ACC112 (cell line): ENCODE measurements around the gene ADGRE3.

Source experiments
- H2AFZ ChIP-seq: fragments of 200-600 bp; sonication (generic); one replicate; pipeline ENCODE4 v1.6.0; 2017; ENCODE audit warnings: antibody characterized with exemption, low read length; ENCODE audit not compliant: unreplicated experiment
- H3K27ac ChIP-seq: fragments of 200-600 bp; sonication (generic); 2 replicates; pipeline ENCODE4 v1.5.1; 2014; ENCODE audit warnings: low read depth, mild to moderate bottlenecking, antibody characterized with exemption, low read length, moderate library complexity
- H3K27me3 ChIP-seq: fragments of 200-600 bp; sonication (generic); 2 replicates; pipeline ENCODE4 v1.6.1; 2014; ENCODE audit warnings: mild to moderate bottlenecking, antibody characterized with exemption, low read length, moderate library complexity, mixed read lengths; ENCODE audit not compliant: insufficient read depth
- H3K36me3 ChIP-seq: fragments of 200-600 bp; sonication (generic); 2 replicates; pipeline ENCODE4 v1.6.1; 2016; ENCODE audit warnings: mild to moderate bottlenecking, antibody characterized with exemption, low read length, moderate library complexity, mixed read lengths; ENCODE audit not compliant: insufficient read depth
- H3K4me1 ChIP-seq: fragments of 200-600 bp; sonication (generic); one replicate; pipeline ENCODE4 v1.6.1; 2016; ENCODE audit warnings: low read length, mixed read lengths; ENCODE audit not compliant: insufficient read depth, unreplicated experiment, control insufficient read depth
- H3K4me3 ChIP-seq: fragments of 200-600 bp; sonication (generic); 2 replicates; pipeline ENCODE4 v1.5.1; 2014; ENCODE audit warnings: mild to moderate bottlenecking, low read depth, low read length
- H3K79me2 ChIP-seq: fragments of 200-600 bp; sonication (generic); one replicate; pipeline ENCODE4 v1.6.0; 2016; ENCODE audit warnings: low read length; ENCODE audit not compliant: control insufficient read depth, unreplicated experiment, insufficient read depth

ADGRE3 gene, protein sequence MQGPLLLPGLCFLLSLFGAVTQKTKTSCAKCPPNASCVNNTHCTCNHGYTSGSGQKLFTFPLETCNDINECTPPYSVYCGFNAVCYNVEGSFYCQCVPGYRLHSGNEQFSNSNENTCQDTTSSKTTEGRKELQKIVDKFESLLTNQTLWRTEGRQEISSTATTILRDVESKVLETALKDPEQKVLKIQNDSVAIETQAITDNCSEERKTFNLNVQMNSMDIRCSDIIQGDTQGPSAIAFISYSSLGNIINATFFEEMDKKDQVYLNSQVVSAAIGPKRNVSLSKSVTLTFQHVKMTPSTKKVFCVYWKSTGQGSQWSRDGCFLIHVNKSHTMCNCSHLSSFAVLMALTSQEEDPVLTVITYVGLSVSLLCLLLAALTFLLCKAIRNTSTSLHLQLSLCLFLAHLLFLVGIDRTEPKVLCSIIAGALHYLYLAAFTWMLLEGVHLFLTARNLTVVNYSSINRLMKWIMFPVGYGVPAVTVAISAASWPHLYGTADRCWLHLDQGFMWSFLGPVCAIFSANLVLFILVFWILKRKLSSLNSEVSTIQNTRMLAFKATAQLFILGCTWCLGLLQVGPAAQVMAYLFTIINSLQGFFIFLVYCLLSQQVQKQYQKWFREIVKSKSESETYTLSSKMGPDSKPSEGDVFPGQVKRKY

DNA sequence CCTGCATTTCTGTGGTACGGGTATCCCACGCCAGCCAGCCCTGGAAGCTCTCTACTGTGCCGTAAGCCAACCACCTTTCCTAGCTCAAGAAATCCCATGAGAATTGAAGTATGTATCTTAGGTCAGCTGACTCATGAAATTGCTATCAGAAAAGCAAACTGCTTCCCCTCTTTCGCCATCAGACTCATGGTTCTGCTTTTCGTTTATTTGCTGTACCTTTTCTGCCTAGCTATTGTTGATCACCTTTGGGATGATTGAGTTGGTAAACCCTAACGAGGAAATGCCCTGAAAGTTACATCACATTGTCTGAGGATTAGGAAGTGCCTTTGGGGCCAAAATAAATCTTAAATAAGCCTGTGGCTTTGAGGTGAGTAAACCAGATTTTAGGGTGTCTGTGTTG lies at the start of gene ADGRE3:
Gene ADGRE3, minus strand, starts transcription at position 81 of the 400 bp plus-strand sequence. Its CDS starts 74 bp downstream, at position 7.
- Histone ChIP-seq H3K36me3 (no peaks in the 10 kb centered on the region), H3K4me3 (no peak within 1 kb of the TSS; the same call in 1 of the 2 replicates), H2AFZ (no peak within 1 kb of the TSS), H3K27ac (no peak within 1 kb of the TSS), H3K27me3 (peaks cover 29% of the 10 kb centered on the region), H3K4me1 (peaks cover 5% of the 10 kb centered on the region), H3K79me2 (no peaks in the 10 kb centered on the region)

DNA sequence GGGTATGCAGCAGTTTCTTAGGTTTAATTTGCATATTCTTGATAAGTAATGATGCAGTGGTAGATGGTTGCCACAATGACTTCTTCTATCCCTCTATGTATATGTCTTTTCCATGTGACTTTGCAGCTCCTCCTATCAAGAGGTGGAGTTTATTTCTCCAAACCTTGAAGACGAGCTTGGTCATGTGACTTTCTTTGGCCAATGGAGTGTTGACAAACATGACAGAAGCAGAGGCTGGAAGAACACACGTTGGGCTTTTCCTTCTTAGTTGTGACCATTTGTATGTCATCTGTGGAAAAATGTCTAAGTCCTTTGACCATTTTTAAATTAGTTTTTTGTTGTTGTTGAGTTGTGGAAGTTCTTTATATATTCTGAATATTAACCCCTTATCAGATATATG lies 47.5 kb upstream of the ADGRE3 start:
- Histone ChIP-seq H3K4me3 (no peak overlapping the region), H3K27ac (no peak overlapping the region), H3K79me2 (no peaks in the 10 kb centered on the region), H3K36me3 (peaks cover 39% of the 10 kb centered on the region), H2AFZ (no peak overlapping the region), H3K4me1 (no peaks in the 10 kb centered on the region), H3K27me3 (no peaks in the 10 kb centered on the region)

DNA sequence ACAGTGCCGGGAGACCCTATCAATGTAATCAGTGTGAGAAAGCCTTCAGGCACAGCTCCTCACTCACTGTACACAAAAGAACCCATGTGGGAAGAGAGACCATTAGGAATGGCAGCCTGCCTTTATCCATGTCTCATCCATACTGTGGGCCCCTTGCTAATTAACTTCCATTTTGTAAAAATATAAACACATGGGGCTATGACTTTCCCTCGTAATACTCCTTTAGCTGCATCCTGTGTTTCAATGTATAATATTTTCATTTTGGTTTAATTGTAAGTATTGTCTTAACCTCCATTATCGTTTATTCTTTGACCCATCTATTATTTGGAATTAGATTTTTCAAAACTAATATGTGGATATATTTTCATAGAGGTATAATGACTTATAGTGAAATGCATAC lies 44.5 kb upstream of the ADGRE3 start:
- Histone ChIP-seq H3K79me2 (no peaks in the 10 kb centered on the region), H3K4me1 (no peaks in the 10 kb centered on the region), H2AFZ (no peak overlapping the region), H3K36me3 (peaks cover 55% of the 10 kb centered on the region), H3K4me3 (no peak overlapping the region), H3K27ac (no peak overlapping the region), H3K27me3 (no peaks in the 10 kb centered on the region)

DNA sequence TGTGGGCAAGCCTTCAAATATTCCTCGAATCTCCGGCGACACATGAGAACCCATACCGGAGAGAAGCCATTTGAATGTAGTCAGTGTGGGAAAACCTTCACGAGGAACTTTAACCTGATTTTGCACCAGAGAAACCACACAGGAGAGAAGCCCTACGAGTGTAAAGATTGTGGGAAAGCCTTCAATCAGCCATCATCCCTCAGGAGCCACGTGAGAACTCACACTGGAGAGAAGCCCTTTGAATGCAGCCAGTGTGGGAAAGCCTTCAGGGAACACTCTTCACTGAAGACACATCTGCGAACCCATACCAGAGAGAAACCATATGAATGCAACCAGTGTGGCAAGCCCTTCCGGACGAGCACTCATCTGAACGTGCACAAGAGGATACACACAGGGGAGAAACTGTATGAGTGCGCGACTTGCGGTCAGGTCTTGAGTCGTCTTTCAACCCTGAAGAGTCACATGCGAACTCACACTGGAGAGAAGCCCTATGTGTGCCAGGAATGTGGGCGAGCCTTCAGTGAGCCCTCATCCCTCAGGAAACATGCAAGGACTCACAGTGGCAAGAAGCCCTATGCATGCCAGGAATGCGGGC lies 44.0 kb upstream of the ADGRE3 start:
- no peak overlapping the region for H3K4me3 ChIP-seq

DNA sequence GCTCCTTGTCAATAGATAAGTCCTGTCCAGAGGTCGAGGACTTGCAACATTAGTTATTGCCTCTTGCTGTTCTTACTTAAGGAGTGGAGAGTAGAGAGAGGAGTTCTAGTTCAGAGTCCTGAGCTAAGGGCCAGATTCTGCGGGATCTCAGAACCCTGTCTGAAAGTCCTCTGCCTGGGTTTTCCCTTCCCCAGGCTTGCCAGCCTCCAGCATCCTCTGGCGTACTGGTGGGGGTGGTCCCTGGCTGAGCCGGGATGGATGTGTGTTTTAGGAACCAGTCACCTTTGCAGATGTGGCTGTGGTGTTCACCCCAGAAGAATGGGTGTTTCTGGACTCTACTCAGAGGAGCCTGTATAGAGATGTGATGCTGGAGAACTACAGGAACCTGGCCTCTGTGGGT lies 41.2 kb upstream of the ADGRE3 start:
- Histone ChIP-seq H2AFZ (no peak overlapping the region), H3K79me2 (no peaks in the 10 kb centered on the region), H3K27ac (no peak overlapping the region), H3K27me3 (no peaks in the 10 kb centered on the region), H3K4me3 (no peak overlapping the region), H3K4me1 (no peaks in the 10 kb centered on the region), H3K36me3 (peaks cover 43% of the 10 kb centered on the region)

More for the DNA sequence above, 44.0 kb upstream of the ADGRE3 start:
- no peak overlapping the region for H2AFZ ChIP-seq
- no peaks in the 10 kb centered on the region for H3K4me1 ChIP-seq
- no peaks in the 10 kb centered on the region for H3K79me2 ChIP-seq
- no peak overlapping the region for H3K27ac ChIP-seq
- H3K36me3 ChIP-seq, result peaks cover 55% of the 10 kb centered on the region
- no peaks in the 10 kb centered on the region for H3K27me3 ChIP-seq

DNA sequence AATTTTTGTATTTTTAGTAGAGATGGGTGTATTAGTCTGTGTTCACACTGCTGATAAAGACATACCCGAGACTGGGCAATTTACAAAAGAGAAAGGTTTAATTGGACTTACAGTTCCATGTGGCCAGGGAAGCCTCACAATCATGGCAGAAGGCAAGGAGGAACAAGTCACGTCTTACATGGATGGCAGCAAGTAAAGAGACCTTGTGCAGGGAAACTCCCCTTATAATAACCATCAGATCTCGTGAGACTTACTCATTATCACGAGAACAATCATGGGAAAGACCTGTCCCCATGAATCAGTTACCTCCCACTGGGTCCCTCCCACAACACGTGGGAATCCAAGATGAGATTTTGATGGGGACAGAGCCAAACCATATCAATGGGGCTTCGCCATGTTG lies 29.8 kb upstream of the ADGRE3 start:
- Histone ChIP-seq H3K4me1 (no peaks in the 10 kb centered on the region), H3K27me3 (no peaks in the 10 kb centered on the region), H3K27ac (no peak overlapping the region), H2AFZ (no peak overlapping the region), H3K4me3 (no peak overlapping the region), H3K79me2 (no peaks in the 10 kb centered on the region), H3K36me3 (peaks cover 34% of the 10 kb centered on the region)

DNA sequence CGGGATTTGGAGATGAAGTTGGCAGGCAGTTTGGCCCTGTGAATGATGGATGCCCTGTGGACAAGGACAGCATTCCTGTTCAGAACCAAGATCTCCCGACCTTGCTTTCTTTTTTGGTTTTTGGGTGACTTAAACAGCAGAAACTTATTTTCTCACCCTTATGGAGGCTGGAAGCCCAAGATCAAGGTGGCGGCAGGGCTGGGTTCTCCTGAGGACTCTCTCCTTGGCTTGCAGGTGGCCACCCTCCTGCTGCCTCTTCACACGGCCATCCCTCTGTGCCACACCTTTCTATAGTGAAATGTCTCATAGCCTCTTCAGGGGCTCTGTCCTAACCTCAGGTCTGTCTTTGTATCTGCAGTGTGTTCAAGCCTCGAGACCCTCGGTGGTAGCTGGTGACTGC lies 29.2 kb upstream of the ADGRE3 start:
- Histone ChIP-seq H3K4me1 (no peaks in the 10 kb centered on the region), H3K79me2 (no peaks in the 10 kb centered on the region), H3K27me3 (no peaks in the 10 kb centered on the region), H2AFZ (no peak overlapping the region), H3K36me3 (peaks cover 28% of the 10 kb centered on the region; the same call in 1 of the 2 replicates), H3K27ac (no peak overlapping the region), H3K4me3 (no peak overlapping the region)

DNA sequence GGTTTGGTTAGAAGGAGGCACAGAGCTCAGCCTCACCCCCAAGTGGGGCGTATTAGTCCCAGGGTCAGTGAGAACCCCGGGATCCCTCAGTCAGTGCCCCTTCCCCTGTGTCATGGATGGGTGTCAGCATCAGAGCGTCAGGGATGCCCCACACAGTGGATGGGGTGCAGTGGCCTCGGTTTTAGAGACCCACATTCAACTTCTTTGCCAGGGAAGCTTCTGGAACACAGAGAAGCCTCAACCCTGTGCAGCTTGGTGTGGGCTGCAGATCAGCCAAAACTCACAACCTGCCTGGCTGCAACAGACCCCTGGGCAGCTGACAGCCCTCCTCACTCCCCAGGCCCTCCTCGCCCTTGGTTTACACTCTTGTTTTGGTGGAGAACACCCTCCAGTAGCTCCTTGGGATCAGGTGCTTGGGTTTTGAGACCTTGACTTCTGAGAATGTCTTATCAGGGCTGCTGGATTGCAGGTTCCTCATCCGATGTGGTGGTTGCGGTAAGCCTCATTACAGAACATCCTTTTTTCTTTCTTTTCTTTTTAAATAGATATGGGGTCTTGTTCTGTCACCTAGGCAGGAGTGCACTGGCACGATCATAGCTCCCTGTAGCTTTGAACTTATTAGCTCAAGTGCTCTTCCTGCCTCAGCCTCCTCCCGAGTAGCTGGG lies 26.2 kb upstream of the ADGRE3 start:
- Histone ChIP-seq H3K4me1 (no peaks in the 10 kb centered on the region), H3K27ac (no peak overlapping the region), H3K4me3 (no peak overlapping the region), H3K79me2 (no peaks in the 10 kb centered on the region), H3K36me3 (peaks cover 19% of the 10 kb centered on the region; the same call in 1 of the 2 replicates), H2AFZ (no peak overlapping the region), H3K27me3 (no peaks in the 10 kb centered on the region)

DNA sequence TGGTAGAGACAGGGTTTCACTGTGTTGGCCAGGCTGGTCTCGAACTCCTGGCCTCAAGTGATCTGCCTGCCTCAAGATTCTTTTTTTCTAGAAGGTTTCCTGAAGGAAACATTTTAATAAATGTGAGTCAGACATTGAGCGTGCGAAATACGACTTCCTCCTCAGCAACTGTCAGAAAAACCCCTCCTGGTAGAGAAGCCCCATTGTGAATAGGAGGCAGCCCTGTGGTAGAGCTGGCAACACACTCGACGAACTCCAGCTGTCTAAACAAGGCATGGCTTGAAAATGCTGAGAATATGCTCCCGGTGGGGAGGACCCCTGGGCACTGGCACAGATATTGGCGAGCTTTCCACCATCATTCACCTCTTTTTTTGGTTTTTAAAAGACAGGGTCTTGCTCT lies 25.0 kb upstream of the ADGRE3 start:
- no peak overlapping the region for H2AFZ ChIP-seq
- H3K36me3 ChIP-seq, result peaks cover 19% of the 10 kb centered on the region; the same call in 1 of the 2 replicates
- H3K79me2 ChIP-seq, result no peaks in the 10 kb centered on the region
- no peaks in the 10 kb centered on the region for H3K4me1 ChIP-seq
- no peak overlapping the region for H3K4me3 ChIP-seq
- no peak overlapping the region for H3K27ac ChIP-seq
- H3K27me3 ChIP-seq, result no peaks in the 10 kb centered on the region

DNA sequence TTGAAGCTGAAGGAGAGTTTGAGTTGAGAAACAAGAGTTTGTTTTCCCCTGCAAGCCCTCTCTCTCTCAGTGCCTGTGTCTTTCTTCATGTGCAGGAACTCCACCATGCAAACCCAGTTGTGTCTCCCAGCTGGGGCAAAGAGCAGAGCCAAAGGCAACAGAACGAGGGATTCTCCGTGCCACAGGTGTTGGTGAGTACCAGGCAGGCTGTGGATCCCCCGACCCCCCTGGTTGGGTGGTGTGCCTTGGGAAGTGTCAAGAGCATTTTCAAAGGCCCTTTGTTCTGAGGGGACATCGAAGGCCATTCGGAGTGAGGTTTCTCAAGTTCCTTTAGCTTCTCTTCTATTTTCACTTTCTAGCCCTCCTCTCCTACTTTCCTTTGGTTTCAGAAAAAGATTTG lies 20.8 kb upstream of the ADGRE3 start:
- no peak overlapping the region for H2AFZ ChIP-seq
- H3K27ac ChIP-seq, result no peak overlapping the region
- H3K36me3 ChIP-seq, result 0 out of 2 replicates have a peak, but pooled peaks cover 6% of the 10 kb centered on the region
- no peaks in the 10 kb centered on the region for H3K4me1 ChIP-seq
- H3K4me3 ChIP-seq, result no peak overlapping the region
- no peaks in the 10 kb centered on the region for H3K27me3 ChIP-seq
- peaks cover 8% of the 10 kb centered on the region for H3K79me2 ChIP-seq
